ENCODE results near the gene ARPC4. TPM values are rescaled to one million over a fixed set of nuclear protein-coding genes. Genes with fewer than 3 reads are reported as not detected.

Gene ARPC4
- total RNA-seq, 4 donors from 2014 or later, result 96.3 to 169 (median 125) TPM

DNA sequence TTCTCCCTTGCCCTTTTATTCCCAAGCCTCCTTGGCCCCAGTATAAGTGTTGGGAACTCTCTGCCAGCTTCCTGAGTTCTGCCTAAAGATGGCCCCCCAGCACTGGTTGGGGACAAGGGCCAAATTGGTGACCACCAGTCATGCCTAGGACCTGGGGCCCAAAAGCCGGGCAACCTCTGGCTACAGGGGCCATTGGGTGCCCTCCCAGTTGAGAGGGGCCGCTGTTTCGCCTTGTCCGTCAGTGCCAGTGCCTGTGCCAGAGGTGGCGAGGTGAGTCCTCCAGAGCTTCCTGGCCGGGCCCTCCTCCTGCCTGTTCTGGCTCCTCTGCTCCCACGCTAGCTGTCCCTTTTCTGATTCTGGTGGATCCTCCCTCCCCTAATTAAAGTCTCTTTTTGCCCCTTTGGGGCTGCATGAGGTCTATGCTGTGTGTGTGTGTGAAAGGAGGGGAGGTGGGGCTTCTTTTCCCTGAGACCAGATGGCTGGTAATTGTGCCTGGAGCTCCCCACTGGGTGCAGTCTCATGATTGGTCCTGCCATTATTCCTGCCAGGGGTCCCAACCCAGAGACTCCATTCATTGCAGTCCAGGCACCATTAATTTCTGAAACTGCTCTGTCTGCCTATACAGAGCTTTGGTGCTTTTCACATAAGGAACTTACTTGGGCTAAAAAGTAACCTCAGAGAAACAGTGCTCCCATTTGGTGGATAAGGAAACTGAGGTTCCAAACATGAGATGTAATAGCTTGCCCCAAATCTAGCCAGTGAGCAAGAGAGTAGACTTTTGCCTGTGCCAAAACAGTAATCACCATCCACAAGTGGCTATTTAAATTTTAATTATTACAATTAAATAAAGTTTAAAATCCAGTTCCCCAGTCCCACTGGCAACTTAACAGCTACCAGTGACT is 14.1 kb downstream of the ARPC4 start:
- peaks cover 2 to 53% (median 28%) of the 10 kb centered on the region in 3 donors for H3K36me3 ChIP-seq
- H3K27me3 ChIP-seq, result no peaks in the 10 kb centered on the region
- DNase-seq (ENCODE audit: low spot score in 2 of 2), result no peak
- TF ChIP-seq EP300 (IDR thresholded peaks at IDR 0.05) (no peak), POLR2A (IDR thresholded peaks at IDR 0.05) (no peak)
- TF ChIP-seq, protein P1, sequence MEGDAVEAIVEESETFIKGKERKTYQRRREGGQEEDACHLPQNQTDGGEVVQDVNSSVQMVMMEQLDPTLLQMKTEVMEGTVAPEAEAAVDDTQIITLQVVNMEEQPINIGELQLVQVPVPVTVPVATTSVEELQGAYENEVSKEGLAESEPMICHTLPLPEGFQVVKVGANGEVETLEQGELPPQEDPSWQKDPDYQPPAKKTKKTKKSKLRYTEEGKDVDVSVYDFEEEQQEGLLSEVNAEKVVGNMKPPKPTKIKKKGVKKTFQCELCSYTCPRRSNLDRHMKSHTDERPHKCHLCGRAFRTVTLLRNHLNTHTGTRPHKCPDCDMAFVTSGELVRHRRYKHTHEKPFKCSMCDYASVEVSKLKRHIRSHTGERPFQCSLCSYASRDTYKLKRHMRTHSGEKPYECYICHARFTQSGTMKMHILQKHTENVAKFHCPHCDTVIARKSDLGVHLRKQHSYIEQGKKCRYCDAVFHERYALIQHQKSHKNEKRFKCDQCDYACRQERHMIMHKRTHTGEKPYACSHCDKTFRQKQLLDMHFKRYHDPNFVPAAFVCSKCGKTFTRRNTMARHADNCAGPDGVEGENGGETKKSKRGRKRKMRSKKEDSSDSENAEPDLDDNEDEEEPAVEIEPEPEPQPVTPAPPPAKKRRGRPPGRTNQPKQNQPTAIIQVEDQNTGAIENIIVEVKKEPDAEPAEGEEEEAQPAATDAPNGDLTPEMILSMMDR (IDR thresholded peaks at IDR 0.05), result no peak
- no peaks in the 10 kb centered on the region for H3K9me3 ChIP-seq
- WGBS, 2 donors, result 83 to 90% methylated on average over 6 to 7 of the region's 7 CpGs
- H3K27ac ChIP-seq, result no peak overlapping the region
- no peak overlapping the region for H3K4me3 ChIP-seq
- H3K4me1 ChIP-seq, result peaks cover 0 to 22% (median 15%) of the 10 kb centered on the region in 4 donors

DNA sequence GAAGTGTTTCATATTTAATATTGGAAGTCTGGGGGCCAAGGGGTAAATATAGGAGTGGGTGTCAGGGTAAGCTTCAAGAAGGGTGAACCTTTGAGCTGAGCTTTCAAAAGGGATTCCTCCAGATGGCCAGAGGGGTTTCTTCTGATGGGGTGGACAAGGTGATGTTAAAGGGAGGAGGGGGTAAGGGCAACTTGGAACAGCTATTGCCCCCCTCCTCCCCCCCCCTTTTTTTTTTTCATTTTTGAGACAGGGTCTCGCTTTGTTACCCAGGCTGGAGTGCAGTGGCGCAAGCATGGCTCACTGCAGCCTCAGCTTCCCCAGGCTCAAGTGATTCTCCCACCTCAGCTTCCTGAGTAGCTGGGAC is 15.1 kb downstream of the ARPC4 start:
- peaks cover 2 to 47% (median 30%) of the 10 kb centered on the region in 3 donors for H3K36me3 ChIP-seq
- 82 to 91% methylated on average over 2 of the region's 2 CpGs for WGBS, 2 donors
- H3K27ac ChIP-seq, result peak overlapping the region in 2 of 4 donors; percentile 98 to 99
- no peak for DNase-seq (ENCODE audit: low spot score in 2 of 2)
- H3K4me1 ChIP-seq, result peaks cover 0 to 22% (median 15%) of the 10 kb centered on the region in 4 donors
- no peak overlapping the region for H3K4me3 ChIP-seq
- TF ChIP-seq, protein P1 (IDR thresholded peaks at IDR 0.05), result no peak
- TF ChIP-seq EP300 (IDR thresholded peaks at IDR 0.05) (no peak), POLR2A (IDR thresholded peaks at IDR 0.05) (no peak)
- H3K9me3 ChIP-seq, result no peaks in the 10 kb centered on the region
- H3K27me3 ChIP-seq, result no peaks in the 10 kb centered on the region

DNA sequence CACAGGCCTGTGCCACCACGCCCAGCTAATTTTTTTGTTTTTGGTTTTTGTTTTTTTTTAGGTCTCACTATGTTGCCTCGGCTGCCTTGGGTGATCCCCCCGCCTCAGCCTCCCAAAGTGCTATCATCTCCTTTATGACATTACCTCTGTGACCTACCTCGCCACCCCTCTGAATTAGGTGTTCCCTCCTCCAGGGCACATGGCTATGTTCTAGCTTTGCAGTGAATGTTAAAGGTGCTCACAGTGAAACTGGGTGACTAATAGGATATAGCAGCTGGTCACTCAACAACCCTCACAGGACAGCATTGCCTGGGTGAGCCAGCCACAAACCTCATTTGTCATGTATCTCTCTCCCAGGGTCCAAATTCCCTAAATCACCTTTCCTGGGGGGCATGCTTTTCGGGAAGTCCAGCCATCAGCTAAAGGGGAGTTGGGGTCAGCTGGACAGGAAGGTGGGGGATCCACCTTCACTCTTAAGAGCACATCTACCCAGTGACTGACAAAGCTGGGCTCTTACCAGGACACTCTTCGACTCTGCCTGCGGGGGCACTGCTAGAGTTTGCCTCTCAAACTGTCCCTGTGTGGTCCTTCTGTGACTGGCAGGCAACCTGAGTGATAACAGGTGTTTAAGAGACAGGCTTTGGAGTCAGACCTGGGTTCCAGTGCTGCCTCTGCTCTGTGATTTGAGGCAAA is 15.6 kb downstream of the ARPC4 start:
- 61 to 75% methylated on average over 7 of the region's 7 CpGs for WGBS, 2 donors

DNA sequence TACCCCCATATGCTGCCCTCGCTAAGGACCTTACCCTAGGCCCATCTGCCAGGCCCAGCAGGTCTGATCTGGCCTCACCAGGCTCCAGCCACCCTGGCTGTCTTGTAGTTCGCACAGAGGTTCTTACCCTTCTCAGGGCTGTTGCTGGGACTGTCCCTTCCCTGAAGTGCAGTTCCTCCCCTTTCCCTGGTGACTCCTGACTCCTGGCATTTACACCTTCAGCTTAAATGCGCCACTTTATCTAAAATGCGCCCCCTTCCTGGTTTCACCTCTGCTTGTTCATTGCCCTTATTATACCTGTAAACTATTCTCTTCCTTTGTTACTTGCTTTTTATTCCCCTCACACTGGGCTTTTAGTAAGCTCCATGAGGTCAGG is 16.3 kb downstream of the ARPC4 start:
- Histone ChIP-seq H3K27me3 (no peaks in the 10 kb centered on the region), H3K4me1 (peaks cover 0 to 22% (median 15%) of the 10 kb centered on the region in 4 donors), H3K27ac (peak overlapping the region; percentile 90 to 99 (median 95)), H3K4me3 (peak overlapping the region; percentile 42 to 81 (median 71)), H3K9me3 (no peaks in the 10 kb centered on the region), H3K36me3 (peaks cover 2 to 47% (median 21%) of the 10 kb centered on the region in 3 donors)
- 82 to 88% methylated on average over 4 of the region's 4 CpGs for WGBS, 2 donors
- TF ChIP-seq, protein P1 (IDR thresholded peaks at IDR 0.05), result no peak
- DNase-seq (ENCODE audit: low spot score in 2 of 2), result no peak

More for the DNA sequence above, 15.6 kb downstream of the ARPC4 start:
- Histone ChIP-seq H3K4me1 (peaks cover 0 to 22% (median 15%) of the 10 kb centered on the region in 4 donors), H3K36me3 (peaks cover 2 to 47% (median 28%) of the 10 kb centered on the region in 3 donors), H3K27ac (peak overlapping the region; percentile 90 to 99 (median 95)), H3K9me3 (no peaks in the 10 kb centered on the region), H3K4me3 (no peak overlapping the region), H3K27me3 (no peaks in the 10 kb centered on the region)
- TF ChIP-seq POLR2A (IDR thresholded peaks at IDR 0.05) (no peak), EP300 (IDR thresholded peaks at IDR 0.05) (no peak)
- TF ChIP-seq, protein P1 (IDR thresholded peaks at IDR 0.05), result no peak
- no peak for DNase-seq (ENCODE audit: low spot score in 2 of 2)
